ENCODE measurements around the gene OGG1. TPM values are rescaled to one million over a fixed set of nuclear protein-coding genes. Genes with fewer than 3 reads are reported as not detected.

The OGG1 gene
- total RNA-seq, 1 donor from 2014 or later = 15.3 TPM

DNA sequence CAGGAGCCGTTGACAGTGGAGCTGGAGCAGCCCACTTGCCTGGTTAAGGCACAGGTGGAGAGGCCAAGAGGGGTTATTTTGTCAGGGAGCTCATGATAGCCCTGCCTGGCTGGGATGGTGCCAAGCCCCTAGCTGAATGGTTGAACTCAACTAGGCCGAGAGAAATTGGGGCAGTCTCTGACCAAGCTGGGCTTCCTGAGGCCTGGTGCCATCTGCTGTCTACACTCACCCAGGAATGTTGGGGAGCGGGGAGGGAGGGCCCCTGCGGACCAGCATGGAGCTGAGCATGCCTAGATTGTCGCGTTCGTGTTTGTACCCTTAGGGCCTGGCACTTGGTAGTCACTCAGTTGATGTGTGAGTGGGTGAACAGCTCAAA is 17.0 kb upstream of the OGG1 start:
- Mint-ChIP-seq H3K4me3 (ENCODE audit: unreplicated experiment) (peak overlapping the region; percentile 96), H3K4me1 (ENCODE audit: low read depth, unreplicated experiment) (peaks cover 21% of the 10 kb centered on the region), H3K36me3 (ENCODE audit: low read depth, unreplicated experiment) (peaks cover 16% of the 10 kb centered on the region), H3K27me3 (ENCODE audit: low read depth, unreplicated experiment) (no peaks in the 10 kb centered on the region), H3K27ac (ENCODE audit: unreplicated experiment) (peak overlapping the region; percentile 86), H3K9me3 (ENCODE audit: unreplicated experiment) (no peaks in the 10 kb centered on the region)
- H3K4me2 ChIP-seq (ENCODE audit: low read length) = peak overlapping the region; percentile 94
- peaks cover 49% of the 10 kb centered on the region for H4K20me1 ChIP-seq (ENCODE audit: insufficient read depth, low read length)
- H3K36me3 ChIP-seq (ENCODE audit: insufficient read depth, low read length) = peaks cover 19% of the 10 kb centered on the region
- FAIRE-seq (no peak), DNase-seq (ENCODE audit: low read depth) (no peak)
- H3K9me3 ChIP-seq (ENCODE audit: insufficient read depth, low read depth, low read length) = no peaks in the 10 kb centered on the region
- peaks cover 58% of the 10 kb centered on the region for H3K79me2 ChIP-seq (ENCODE audit: insufficient read depth, low read length)
- TF ChIP-seq, protein P1, sequence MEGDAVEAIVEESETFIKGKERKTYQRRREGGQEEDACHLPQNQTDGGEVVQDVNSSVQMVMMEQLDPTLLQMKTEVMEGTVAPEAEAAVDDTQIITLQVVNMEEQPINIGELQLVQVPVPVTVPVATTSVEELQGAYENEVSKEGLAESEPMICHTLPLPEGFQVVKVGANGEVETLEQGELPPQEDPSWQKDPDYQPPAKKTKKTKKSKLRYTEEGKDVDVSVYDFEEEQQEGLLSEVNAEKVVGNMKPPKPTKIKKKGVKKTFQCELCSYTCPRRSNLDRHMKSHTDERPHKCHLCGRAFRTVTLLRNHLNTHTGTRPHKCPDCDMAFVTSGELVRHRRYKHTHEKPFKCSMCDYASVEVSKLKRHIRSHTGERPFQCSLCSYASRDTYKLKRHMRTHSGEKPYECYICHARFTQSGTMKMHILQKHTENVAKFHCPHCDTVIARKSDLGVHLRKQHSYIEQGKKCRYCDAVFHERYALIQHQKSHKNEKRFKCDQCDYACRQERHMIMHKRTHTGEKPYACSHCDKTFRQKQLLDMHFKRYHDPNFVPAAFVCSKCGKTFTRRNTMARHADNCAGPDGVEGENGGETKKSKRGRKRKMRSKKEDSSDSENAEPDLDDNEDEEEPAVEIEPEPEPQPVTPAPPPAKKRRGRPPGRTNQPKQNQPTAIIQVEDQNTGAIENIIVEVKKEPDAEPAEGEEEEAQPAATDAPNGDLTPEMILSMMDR (IDR thresholded peaks at IDR 0.05; ENCODE audit: insufficient read depth, low read depth, low read length) = no peak
- TF ChIP-seq EZH2 (IDR thresholded peaks at IDR 0.05; ENCODE audit: insufficient read depth, low read length) = no peak
- peak overlapping the region; percentile 100 for H3K27ac ChIP-seq (ENCODE audit: low read depth, low read length)
- H3K4me1 ChIP-seq (ENCODE audit: insufficient read depth, low read length) = peaks cover 16% of the 10 kb centered on the region
- no peaks in the 10 kb centered on the region for H3K27me3 ChIP-seq (ENCODE audit: insufficient read depth, low read length)
- H3K9ac ChIP-seq (ENCODE audit: low read length) = peak overlapping the region; percentile 100
- H2AFZ ChIP-seq (ENCODE audit: low read depth, low read length) = no peak overlapping the region
- peak overlapping the region; percentile 81 for H3K4me3 ChIP-seq (ENCODE audit: insufficient read depth, low read depth, low read length)

DNA sequence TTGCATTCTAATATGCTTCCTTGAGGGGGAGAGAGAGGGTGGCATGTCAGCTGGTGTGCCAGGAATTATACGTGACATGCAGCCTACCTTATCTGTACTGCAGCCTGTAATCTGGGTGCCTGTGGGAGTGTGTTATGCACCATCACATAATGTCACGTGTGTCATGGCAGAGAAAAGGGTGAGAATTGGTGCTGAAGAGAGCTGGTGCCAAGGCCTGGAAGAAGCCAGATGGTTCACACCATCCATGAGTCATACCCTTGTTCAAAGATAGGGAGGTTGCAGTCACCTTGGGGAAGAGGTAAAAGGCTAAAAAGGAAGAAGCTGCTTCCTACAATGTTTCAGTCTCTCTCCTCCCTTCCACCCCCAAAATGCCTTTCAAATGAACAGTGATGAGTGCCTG is 12.9 kb upstream of the OGG1 start:
- Histone ChIP-seq H3K9ac (ENCODE audit: low read length) (no peak overlapping the region), H4K20me1 (ENCODE audit: insufficient read depth, low read length) (peaks cover 83% of the 10 kb centered on the region), H3K4me3 (ENCODE audit: insufficient read depth, low read depth, low read length) (no peak overlapping the region), H3K27ac (ENCODE audit: low read depth, low read length) (no peak overlapping the region), H3K79me2 (ENCODE audit: insufficient read depth, low read length) (peaks cover 72% of the 10 kb centered on the region), H3K4me2 (ENCODE audit: low read length) (no peak overlapping the region), H3K4me1 (ENCODE audit: insufficient read depth, low read length) (peaks cover 11% of the 10 kb centered on the region), H3K36me3 (ENCODE audit: insufficient read depth, low read length) (peaks cover 54% of the 10 kb centered on the region), H2AFZ (ENCODE audit: low read depth, low read length) (no peak overlapping the region), H3K9me3 (ENCODE audit: insufficient read depth, low read depth, low read length) (no peaks in the 10 kb centered on the region), H3K27me3 (ENCODE audit: insufficient read depth, low read length) (no peaks in the 10 kb centered on the region)
- Mint-ChIP-seq H3K36me3 (ENCODE audit: low read depth, unreplicated experiment) (peaks cover 16% of the 10 kb centered on the region), H3K27me3 (ENCODE audit: low read depth, unreplicated experiment) (no peaks in the 10 kb centered on the region), H3K9me3 (ENCODE audit: unreplicated experiment) (no peaks in the 10 kb centered on the region), H3K4me3 (ENCODE audit: unreplicated experiment) (no peak overlapping the region), H3K27ac (ENCODE audit: unreplicated experiment) (no peak overlapping the region), H3K4me1 (ENCODE audit: low read depth, unreplicated experiment) (peaks cover 17% of the 10 kb centered on the region)
- DNase-seq (ENCODE audit: low read depth) (no peak), FAIRE-seq (no peak)
- TF ChIP-seq, protein P1 (IDR thresholded peaks at IDR 0.05; ENCODE audit: insufficient read depth, low read depth, low read length) = no peak
- no peak for TF ChIP-seq EZH2 (IDR thresholded peaks at IDR 0.05; ENCODE audit: insufficient read depth, low read length)

DNA sequence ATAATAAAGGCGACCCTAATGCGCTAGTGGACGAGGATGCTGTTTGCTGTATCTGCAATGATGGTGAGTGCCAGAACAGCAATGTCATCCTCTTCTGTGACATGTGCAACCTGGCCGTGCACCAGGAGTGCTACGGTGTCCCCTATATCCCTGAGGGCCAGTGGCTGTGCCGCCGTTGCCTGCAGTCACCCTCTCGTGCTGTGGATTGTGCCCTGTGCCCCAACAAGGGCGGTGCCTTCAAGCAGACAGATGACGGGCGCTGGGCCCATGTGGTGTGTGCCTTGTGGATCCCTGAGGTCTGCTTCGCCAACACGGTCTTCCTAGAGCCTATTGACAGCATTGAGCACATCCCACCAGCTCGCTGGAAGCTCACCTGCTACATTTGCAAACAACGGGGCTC is 10.6 kb upstream of the OGG1 start:
- FAIRE-seq (no peak), DNase-seq (ENCODE audit: low read depth) (no peak)
- H3K9me3 ChIP-seq (ENCODE audit: insufficient read depth, low read depth, low read length) = no peaks in the 10 kb centered on the region
- no peaks in the 10 kb centered on the region for H3K4me1 ChIP-seq (ENCODE audit: insufficient read depth, low read length)
- H3K79me2 ChIP-seq (ENCODE audit: insufficient read depth, low read length) = peaks cover 48% of the 10 kb centered on the region
- H3K4me2 ChIP-seq (ENCODE audit: low read length) = no peak overlapping the region
- no peak overlapping the region for H2AFZ ChIP-seq (ENCODE audit: low read depth, low read length)
- no peaks in the 10 kb centered on the region for H3K27me3 Mint-ChIP-seq (ENCODE audit: low read depth, unreplicated experiment)
- no peak overlapping the region for H3K4me3 Mint-ChIP-seq (ENCODE audit: unreplicated experiment)
- H3K9me3 Mint-ChIP-seq (ENCODE audit: unreplicated experiment) = no peaks in the 10 kb centered on the region
- peaks cover 11% of the 10 kb centered on the region for H3K36me3 Mint-ChIP-seq (ENCODE audit: low read depth, unreplicated experiment)
- H3K9ac ChIP-seq (ENCODE audit: low read length) = no peak overlapping the region
- no peak overlapping the region for H3K4me3 ChIP-seq (ENCODE audit: insufficient read depth, low read depth, low read length)
- H4K20me1 ChIP-seq (ENCODE audit: insufficient read depth, low read length) = peaks cover 65% of the 10 kb centered on the region
- no peaks in the 10 kb centered on the region for H3K4me1 Mint-ChIP-seq (ENCODE audit: low read depth, unreplicated experiment)
- H3K27ac ChIP-seq (ENCODE audit: low read depth, low read length) = no peak overlapping the region
- no peaks in the 10 kb centered on the region for H3K27me3 ChIP-seq (ENCODE audit: insufficient read depth, low read length)
- H3K36me3 ChIP-seq (ENCODE audit: insufficient read depth, low read length) = peaks cover 72% of the 10 kb centered on the region
- no peak overlapping the region for H3K27ac Mint-ChIP-seq (ENCODE audit: unreplicated experiment)
- TF ChIP-seq, protein P1 (IDR thresholded peaks at IDR 0.05; ENCODE audit: insufficient read depth, low read depth, low read length) = no peak
- no peak for TF ChIP-seq EZH2 (IDR thresholded peaks at IDR 0.05; ENCODE audit: insufficient read depth, low read length)

Measured in astrocyte (in vitro differentiated cells and primary cell).